Neural progenitor cell (in vitro differentiated cells): Measurements from ENCODE around the gene MARVELD1. TPM values are rescaled to one million over a fixed set of nuclear protein-coding genes. Genes with fewer than 3 reads are reported as not detected.
A peak's percentile ranks its signal among the peaks of the same experiment; 100 is the strongest.

Experiments used
- DNase-seq: peaks from one replicate; pipeline ENCODE4 v3.0.0-alpha.2; 2016; ENCODE audit warnings: low spot score
- H2AFZ ChIP-seq: fragments of 200-600 bp; sonication (generic); replicated peaks from 2 replicates; pipeline ENCODE4 v1.6.1; 2016; ENCODE audit warnings: antibody characterized with exemption
- H3F3A ChIP-seq: fragments of 200-600 bp; sonication (generic); 2 replicates; pipeline ENCODE4 v1.6.1; 2016; ENCODE audit warnings: antibody characterized with exemption, low read depth
- H3K27ac ChIP-seq: fragments of 200-600 bp; sonication (generic); 2 replicates; pipeline ENCODE4 v1.5.1; 2016; ENCODE audit warnings: mild to moderate bottlenecking
- H3K27me3 ChIP-seq: fragments of 200-600 bp; sonication (generic); 2 replicates; pipeline ENCODE4 v1.6.1; 2016; ENCODE audit warnings: mild to moderate bottlenecking, moderate library complexity
- H3K36me3 ChIP-seq: fragments of 200-600 bp; sonication (generic); 2 replicates; pipeline ENCODE4 v1.5.1; 2016
- H3K4me1 ChIP-seq: fragments of 200-600 bp; sonication (generic); 2 replicates; pipeline ENCODE4 v1.6.1; 2016; ENCODE audit warnings: mixed run types
- H3K4me2 ChIP-seq: fragments of 200-600 bp; sonication (generic); 2 replicates; pipeline ENCODE4 v1.6.1; 2016
- H3K4me3 ChIP-seq: fragments of 200-600 bp; sonication (generic); 2 replicates; pipeline ENCODE4 v1.5.1; 2016
- H3K79me2 ChIP-seq: fragments of 200-600 bp; sonication (generic); 2 replicates; pipeline ENCODE4 v1.6.1; 2016; ENCODE audit warnings: low read depth
- H3K9ac ChIP-seq: fragments of 200-600 bp; sonication (generic); 2 replicates; pipeline ENCODE4 v1.6.1; 2016
- H3K9me3 ChIP-seq: fragments of 200-600 bp; sonication (generic); 2 replicates; pipeline ENCODE4 v1.5.1; 2016; ENCODE audit warnings: low read depth
- H4K20me1 ChIP-seq: fragments of 200-600 bp; sonication (generic); 2 replicates; pipeline ENCODE4 v1.6.1; 2016; ENCODE audit warnings: low read depth
- H3K27ac Mint-ChIP-seq: 3 replicates; pipeline ENCODE4 v1.8.0; 2021; ENCODE audit warnings: mixed read lengths
- H3K27me3 Mint-ChIP-seq: 2 replicates; pipeline ENCODE4 v1.8.0; 2022; ENCODE audit warnings: low read depth, mild to moderate bottlenecking, inconsistent platforms, moderate library complexity, mixed read lengths; ENCODE audit not compliant: insufficient read depth
- H3K36me3 Mint-ChIP-seq: 3 replicates; pipeline ENCODE4 v1.8.0; 2021; ENCODE audit warnings: mixed read lengths
- H3K4me1 Mint-ChIP-seq: 3 replicates; pipeline ENCODE4 v1.8.0; 2021; ENCODE audit warnings: mixed read lengths
- H3K4me3 Mint-ChIP-seq: 3 replicates; pipeline ENCODE4 v1.8.0; 2021; ENCODE audit warnings: mild to moderate bottlenecking, moderate library complexity, mixed read lengths
- H3K9me3 Mint-ChIP-seq: 3 replicates; pipeline ENCODE4 v1.8.0; 2020; ENCODE audit warnings: mixed read lengths
- EZH2 ChIP-seq: fragments of 200-600 bp; sonication (generic); IDR thresholded peaks from 2 replicates; pipeline ENCODE4 v1.6.1; 2017; ENCODE audit warnings: antibody characterized with exemption, mild to moderate bottlenecking, moderate library complexity
- EZH2phosphoT487 ChIP-seq: fragments of 200-600 bp; sonication (generic); IDR thresholded peaks from 2 replicates; pipeline ENCODE4 v1.6.1; 2017; ENCODE audit warnings: antibody characterized with exemption
- total RNA-seq: library from RNA; depleted of rRNA; stranded (reverse); fragments of >200 nt; gene quantifications from 2 replicates; pipeline ENCODE4 v1.2.3, GENCODE V29; 2015; ENCODE audit warnings: low replicate concordance
- TF ChIP-seq, protein P1 (sequence below): fragments of 200-600 bp; sonication (generic); IDR thresholded peaks from 2 replicates; pipeline ENCODE4 v1.5.1; 2017; ENCODE audit warnings: antibody characterized with exemption, mild to moderate bottlenecking

Gene MARVELD1
- total RNA-seq, 1 donor from 2014 or later = 7.1 TPM

DNA sequence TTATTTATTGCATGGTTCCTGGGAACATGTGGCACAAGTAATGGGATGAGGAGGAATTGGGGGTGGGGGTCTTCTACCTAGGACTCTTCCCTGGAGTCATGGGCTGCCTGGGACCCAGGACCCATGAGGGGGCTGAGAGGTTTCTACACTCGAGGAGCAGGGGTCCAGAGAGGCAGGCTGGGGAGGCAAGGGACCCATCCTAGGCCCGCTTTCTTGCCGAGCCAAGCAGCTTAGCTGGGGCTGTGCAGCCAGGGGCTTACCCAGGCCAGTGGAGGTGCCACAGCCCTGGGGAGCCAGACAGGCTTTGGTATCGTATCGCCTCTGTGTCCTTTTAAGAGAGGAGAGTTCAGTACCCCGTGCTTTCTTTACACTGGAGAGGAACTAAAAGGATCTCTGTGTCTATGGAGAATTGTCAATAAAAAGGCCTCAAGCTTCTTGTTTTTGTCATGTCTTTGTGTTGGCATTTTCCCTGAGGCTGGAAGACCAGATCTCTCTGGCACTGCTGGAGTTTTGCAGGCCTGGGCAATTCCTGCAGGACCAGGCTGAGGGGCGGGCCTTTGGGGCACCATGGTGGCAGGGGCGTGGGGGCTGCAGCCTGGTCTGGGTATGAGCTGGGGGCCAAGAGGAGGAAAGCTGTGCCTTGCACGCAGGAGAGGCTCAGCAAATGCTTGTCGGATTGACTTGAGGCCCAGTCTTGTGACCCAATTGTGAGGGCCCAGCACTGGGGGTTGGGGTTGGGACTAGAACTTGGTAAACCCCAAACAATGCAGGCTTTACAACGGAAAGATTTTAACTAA is 47.1 kb downstream of the MARVELD1 start:
- Mint-ChIP-seq H3K9me3 (no peaks in the 10 kb centered on the region), H3K27ac (no peak overlapping the region), H3K4me1 (peaks cover 21% of the 10 kb centered on the region), H3K4me3 (no peak overlapping the region), H3K27me3 (peaks cover 10% of the 10 kb centered on the region), H3K36me3 (peaks cover 6% of the 10 kb centered on the region)
- no peak for DNase-seq
- no peak overlapping the region for H3K4me2 ChIP-seq
- TF ChIP-seq EZH2 (no peak), EZH2phosphoT487 (no peak)
- TF ChIP-seq, protein P1, sequence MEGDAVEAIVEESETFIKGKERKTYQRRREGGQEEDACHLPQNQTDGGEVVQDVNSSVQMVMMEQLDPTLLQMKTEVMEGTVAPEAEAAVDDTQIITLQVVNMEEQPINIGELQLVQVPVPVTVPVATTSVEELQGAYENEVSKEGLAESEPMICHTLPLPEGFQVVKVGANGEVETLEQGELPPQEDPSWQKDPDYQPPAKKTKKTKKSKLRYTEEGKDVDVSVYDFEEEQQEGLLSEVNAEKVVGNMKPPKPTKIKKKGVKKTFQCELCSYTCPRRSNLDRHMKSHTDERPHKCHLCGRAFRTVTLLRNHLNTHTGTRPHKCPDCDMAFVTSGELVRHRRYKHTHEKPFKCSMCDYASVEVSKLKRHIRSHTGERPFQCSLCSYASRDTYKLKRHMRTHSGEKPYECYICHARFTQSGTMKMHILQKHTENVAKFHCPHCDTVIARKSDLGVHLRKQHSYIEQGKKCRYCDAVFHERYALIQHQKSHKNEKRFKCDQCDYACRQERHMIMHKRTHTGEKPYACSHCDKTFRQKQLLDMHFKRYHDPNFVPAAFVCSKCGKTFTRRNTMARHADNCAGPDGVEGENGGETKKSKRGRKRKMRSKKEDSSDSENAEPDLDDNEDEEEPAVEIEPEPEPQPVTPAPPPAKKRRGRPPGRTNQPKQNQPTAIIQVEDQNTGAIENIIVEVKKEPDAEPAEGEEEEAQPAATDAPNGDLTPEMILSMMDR = no peak
- no peaks in the 10 kb centered on the region for H3K27me3 ChIP-seq
- no peaks in the 10 kb centered on the region for H3K9me3 ChIP-seq
- H3F3A ChIP-seq = peaks cover 13% of the 10 kb centered on the region
- no peak overlapping the region for H2AFZ ChIP-seq
- no peak overlapping the region for H3K9ac ChIP-seq
- H3K4me1 ChIP-seq = peaks cover 15% of the 10 kb centered on the region
- H4K20me1 ChIP-seq = peaks cover 60% of the 10 kb centered on the region
- no peaks in the 10 kb centered on the region for H3K79me2 ChIP-seq
- no peak overlapping the region for H3K4me3 ChIP-seq
- H3K27ac ChIP-seq = no peak overlapping the region
- no peaks in the 10 kb centered on the region for H3K36me3 ChIP-seq

DNA sequence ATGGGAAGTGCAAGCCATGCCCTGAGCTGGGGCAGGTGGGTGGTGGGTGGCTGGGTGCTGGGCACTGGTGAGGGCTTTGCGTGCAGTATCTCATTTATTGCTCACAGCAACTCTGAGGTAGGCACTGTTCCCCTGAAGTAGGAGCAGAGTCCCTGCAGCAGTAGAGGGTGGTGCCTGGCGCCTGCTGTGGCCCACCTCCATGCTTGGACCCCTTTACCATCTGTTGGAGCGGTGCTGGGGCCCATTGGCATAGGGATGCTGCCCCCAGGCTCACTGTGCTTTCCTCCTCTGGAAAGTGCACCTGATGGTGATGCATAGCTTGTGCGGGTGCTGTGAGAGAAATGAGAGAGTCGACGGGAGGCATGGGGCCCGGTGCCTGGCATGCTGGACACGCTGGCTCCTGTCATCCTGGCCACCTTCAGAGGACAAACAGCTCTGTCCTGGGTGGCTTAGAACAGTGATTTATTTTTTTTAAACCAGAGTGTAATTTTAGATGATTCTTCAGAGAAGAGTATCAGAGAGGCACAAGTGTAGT is 47.9 kb downstream of the MARVELD1 start:
- peaks cover 6% of the 10 kb centered on the region for H3K36me3 Mint-ChIP-seq
- Histone ChIP-seq H3F3A (peaks cover 13% of the 10 kb centered on the region), H3K27me3 (no peaks in the 10 kb centered on the region), H3K9me3 (no peaks in the 10 kb centered on the region), H3K4me3 (no peak overlapping the region), H3K36me3 (no peaks in the 10 kb centered on the region), H3K9ac (no peak overlapping the region), H2AFZ (no peak overlapping the region), H3K4me2 (no peak overlapping the region), H3K4me1 (peaks cover 15% of the 10 kb centered on the region), H3K27ac (no peak overlapping the region), H3K79me2 (no peaks in the 10 kb centered on the region), H4K20me1 (peaks cover 55% of the 10 kb centered on the region)
- no peak for DNase-seq
- TF ChIP-seq, protein P1 = no peak
- H3K4me1 Mint-ChIP-seq = peaks cover 21% of the 10 kb centered on the region
- H3K9me3 Mint-ChIP-seq = no peaks in the 10 kb centered on the region
- H3K27me3 Mint-ChIP-seq = peaks cover 9% of the 10 kb centered on the region
- H3K4me3 Mint-ChIP-seq = no peak overlapping the region
- no peak overlapping the region for H3K27ac Mint-ChIP-seq

DNA sequence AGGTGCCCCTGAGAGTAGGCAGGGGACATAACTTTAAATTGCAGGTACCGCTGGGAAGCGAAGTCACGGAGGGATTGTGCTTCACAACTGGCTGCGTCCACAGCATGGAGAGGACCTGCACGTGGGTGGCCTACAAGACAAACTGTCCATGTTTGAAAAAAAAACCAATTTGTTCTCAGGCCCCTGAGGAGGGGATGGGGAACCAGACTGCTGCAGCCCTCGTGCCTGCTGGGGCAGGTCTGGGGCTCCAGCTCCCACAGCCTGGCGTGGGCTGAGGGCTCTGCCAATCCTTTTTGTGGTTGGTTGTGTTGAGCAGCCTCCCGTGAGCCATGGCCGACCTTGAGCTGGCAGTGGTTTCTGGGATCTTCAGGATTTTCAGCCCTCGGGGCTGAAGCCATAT is 48.5 kb downstream of the MARVELD1 start:
- DNase-seq = no peak
- no peak overlapping the region for H3K4me3 Mint-ChIP-seq
- peaks cover 15% of the 10 kb centered on the region for H3K4me1 ChIP-seq

More for the DNA sequence above, 48.5 kb downstream of the MARVELD1 start:
- H3K36me3 ChIP-seq = no peaks in the 10 kb centered on the region
- no peak overlapping the region for H3K4me3 ChIP-seq
- Mint-ChIP-seq H3K36me3 (peaks cover 6% of the 10 kb centered on the region), H3K4me1 (peaks cover 21% of the 10 kb centered on the region), H3K27me3 (peaks cover 8% of the 10 kb centered on the region), H3K9me3 (no peaks in the 10 kb centered on the region), H3K27ac (peak overlapping the region; percentile 50)
- peaks cover 54% of the 10 kb centered on the region for H4K20me1 ChIP-seq
- no peaks in the 10 kb centered on the region for H3K27me3 ChIP-seq
- H2AFZ ChIP-seq = no peak overlapping the region
- H3F3A ChIP-seq = peaks cover 13% of the 10 kb centered on the region
- H3K9ac ChIP-seq = no peak overlapping the region
- H3K79me2 ChIP-seq = no peaks in the 10 kb centered on the region
- no peak for TF ChIP-seq EZH2
- TF ChIP-seq, protein P1 = no peak
- no peak for TF ChIP-seq EZH2phosphoT487
- H3K27ac ChIP-seq = no peak overlapping the region
- no peak overlapping the region for H3K4me2 ChIP-seq
- no peaks in the 10 kb centered on the region for H3K9me3 ChIP-seq
